BLaER1 (cell line): ENCODE data around the gene MASP1.

Experiments
- H3K27ac ChIP-seq: shearing (Covaris generic); formaldehyde crosslinking; 2 replicates; pipeline ENCODE4 v1.8.1; 2022
- H3K27me3 ChIP-seq: shearing (Covaris generic); formaldehyde crosslinking; 2 replicates; pipeline ENCODE4 v1.8.1; 2022
- H3K36me3 ChIP-seq: shearing (Covaris generic); formaldehyde crosslinking; 2 replicates; pipeline ENCODE4 v1.8.1; 2022
- H3K4me1 ChIP-seq: shearing (Covaris generic); formaldehyde crosslinking; 2 replicates; pipeline ENCODE4 v1.8.1; 2022
- H3K4me2 ChIP-seq: shearing (Covaris generic); formaldehyde crosslinking; 2 replicates; pipeline ENCODE4 v1.8.1; 2022
- H3K4me3 ChIP-seq: shearing (Covaris generic); formaldehyde crosslinking; 2 replicates; pipeline ENCODE4 v1.8.1; 2022
- H3K9ac ChIP-seq: shearing (Covaris generic); formaldehyde crosslinking; 2 replicates; pipeline ENCODE4 v1.8.1; 2022
- H3K9me3 ChIP-seq: shearing (Covaris generic); formaldehyde crosslinking; 2 replicates; pipeline ENCODE4 v1.8.1; 2022
- H4K20me1 ChIP-seq: shearing (Covaris generic); formaldehyde crosslinking; 2 replicates; pipeline ENCODE4 v1.8.1; 2022
- Cebpa-rat ChIP-seq: shearing (Covaris generic); IDR thresholded peaks from 2 replicates; pipeline ENCODE4 v1.8.1; 2022

MASP1 gene

DNA sequence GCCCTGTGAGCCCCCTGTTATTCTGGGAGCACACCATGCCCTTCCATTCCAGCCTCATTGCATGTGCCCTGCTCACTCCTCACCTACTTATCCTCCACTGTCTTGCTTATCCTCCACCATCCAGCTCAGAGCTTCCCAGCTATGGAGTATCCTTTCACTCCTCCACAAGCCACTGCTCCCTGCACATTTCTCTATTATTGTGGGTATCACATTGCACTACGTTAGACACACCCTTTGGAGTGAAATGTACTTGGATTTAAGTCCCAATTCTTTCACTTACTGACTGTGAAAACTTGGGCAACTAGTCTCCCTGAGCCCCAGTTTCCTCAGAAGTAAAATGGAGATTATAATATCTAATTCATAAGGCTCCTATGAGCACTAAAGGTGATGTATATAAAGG lies 4.3 kb downstream of the MASP1 start:
- H3K27ac ChIP-seq: no peak overlapping the region
- H3K9ac ChIP-seq: no peak overlapping the region

DNA sequence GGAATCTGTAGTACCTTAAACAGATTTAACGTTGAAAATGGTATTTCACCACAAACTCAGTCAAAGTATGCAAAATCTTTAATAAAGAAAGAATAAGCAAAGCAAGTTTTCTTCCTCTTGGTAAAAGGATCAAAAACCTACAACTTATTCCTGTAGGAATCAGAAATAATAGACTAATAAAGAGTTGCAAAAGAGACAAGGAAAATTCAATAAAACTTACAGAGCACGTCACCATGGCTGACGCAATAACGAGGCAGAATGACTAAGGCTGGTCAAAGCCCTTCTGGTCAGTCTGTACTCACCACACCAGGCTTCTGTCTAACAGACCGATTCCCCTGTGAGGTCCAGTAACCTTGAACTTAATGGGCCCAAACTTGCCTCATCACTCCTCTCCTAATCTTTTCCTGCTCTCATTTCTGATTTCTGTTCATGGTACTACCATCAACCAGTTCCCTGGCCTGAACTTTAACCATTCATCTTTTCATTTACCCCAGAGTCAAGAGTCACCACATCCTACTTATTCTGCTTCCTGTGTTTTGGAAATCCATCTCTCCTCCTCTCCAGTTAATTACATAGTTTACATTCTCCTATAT lies 5.0 kb downstream of the MASP1 start:
- no peaks in the 10 kb centered on the region for H3K27me3 ChIP-seq
- H4K20me1 ChIP-seq: no peaks in the 10 kb centered on the region
- H3K4me2 ChIP-seq: no peak overlapping the region
- no peak overlapping the region for H3K9ac ChIP-seq
- H3K9me3 ChIP-seq: no peaks in the 10 kb centered on the region
- no peak for TF ChIP-seq Cebpa-rat
- no peak overlapping the region for H3K4me3 ChIP-seq
- peaks cover 15% of the 10 kb centered on the region for H3K4me1 ChIP-seq
- H3K27ac ChIP-seq: no peak overlapping the region
- H3K36me3 ChIP-seq: no peaks in the 10 kb centered on the region

More for the DNA sequence above, 4.3 kb downstream of the MASP1 start:
- Histone ChIP-seq H3K27me3 (no peaks in the 10 kb centered on the region), H3K36me3 (no peaks in the 10 kb centered on the region), H3K4me3 (no peak overlapping the region), H4K20me1 (no peaks in the 10 kb centered on the region), H3K9me3 (no peaks in the 10 kb centered on the region), H3K4me1 (peaks cover 8% of the 10 kb centered on the region), H3K4me2 (no peak overlapping the region)
- no peak for TF ChIP-seq Cebpa-rat

DNA sequence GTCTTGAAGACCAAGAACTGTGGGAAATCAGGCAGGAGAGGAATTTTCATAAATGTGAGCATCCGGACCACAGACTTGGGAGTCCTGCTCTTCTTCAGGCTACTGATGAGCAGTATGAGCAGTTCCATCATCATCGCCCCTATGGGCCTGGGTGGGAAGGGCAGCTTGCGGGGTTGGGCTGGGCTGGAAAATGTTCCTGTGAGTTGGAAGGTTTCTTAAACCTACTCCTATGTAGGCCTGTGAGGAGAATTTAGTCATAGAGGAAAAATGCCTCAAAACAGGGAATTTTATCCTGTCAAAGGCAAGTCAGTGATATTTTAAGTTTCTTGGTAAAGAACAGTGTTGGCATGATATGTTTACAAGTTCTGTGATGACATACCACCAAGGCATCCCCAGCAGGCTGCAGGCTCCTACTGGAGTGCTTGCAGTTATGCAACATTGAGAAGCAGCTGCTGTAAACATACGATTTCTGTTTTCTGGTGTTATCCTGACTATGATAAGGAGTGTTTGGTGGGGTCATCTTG lies 10.3 kb downstream of the MASP1 start:
- Histone ChIP-seq H3K36me3 (no peaks in the 10 kb centered on the region), H3K4me3 (no peak overlapping the region), H3K4me2 (no peak overlapping the region), H3K9me3 (no peaks in the 10 kb centered on the region), H3K4me1 (peaks cover 15% of the 10 kb centered on the region), H3K9ac (no peak overlapping the region), H3K27ac (no peak overlapping the region), H3K27me3 (no peaks in the 10 kb centered on the region), H4K20me1 (no peaks in the 10 kb centered on the region)
- TF ChIP-seq Cebpa-rat: no peak

DNA sequence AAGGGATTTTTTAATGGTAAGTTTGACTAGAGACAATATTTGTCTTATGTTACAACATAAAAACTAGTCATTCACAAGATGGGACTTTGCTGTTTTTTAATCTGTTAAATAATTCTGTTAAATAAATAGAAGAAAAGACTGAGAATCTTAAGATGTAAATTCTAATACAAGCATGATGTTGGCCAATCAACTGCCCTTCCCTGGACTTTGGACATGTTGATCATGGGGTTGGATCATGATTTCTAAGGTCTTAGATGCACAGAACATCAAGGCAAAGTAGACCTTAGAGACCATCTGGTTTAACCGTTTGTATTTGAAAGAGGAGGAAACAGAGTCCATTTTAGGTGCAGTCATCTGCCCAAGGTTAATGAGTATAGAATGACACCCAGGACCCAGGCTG lies 10.9 kb downstream of the MASP1 start:
- peaks cover 15% of the 10 kb centered on the region for H3K4me1 ChIP-seq
- no peak for TF ChIP-seq Cebpa-rat

DNA sequence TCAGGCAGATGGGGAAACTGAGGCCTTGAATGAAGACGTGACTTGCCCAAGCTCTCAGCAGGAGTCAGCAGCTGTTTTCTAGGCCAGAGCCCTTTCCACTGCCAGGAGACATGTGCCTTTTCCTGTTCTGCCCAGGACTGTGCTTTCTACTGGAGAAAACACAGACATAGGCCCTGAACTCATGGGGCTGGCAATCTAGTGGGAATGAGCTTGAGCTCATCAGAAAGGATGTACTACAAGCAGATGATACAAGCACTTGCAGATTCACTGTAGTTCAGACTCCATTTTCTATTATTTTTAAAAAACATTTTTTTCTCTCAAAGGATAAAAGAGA lies 14.4 kb downstream of the MASP1 start:
- no peak overlapping the region for H3K4me2 ChIP-seq
- H3K9me3 ChIP-seq: no peaks in the 10 kb centered on the region
- H3K36me3 ChIP-seq: no peaks in the 10 kb centered on the region
- TF ChIP-seq Cebpa-rat: no peak
- H3K27ac ChIP-seq: no peak overlapping the region
- H4K20me1 ChIP-seq: no peaks in the 10 kb centered on the region
- no peak overlapping the region for H3K4me3 ChIP-seq
- H3K27me3 ChIP-seq: no peaks in the 10 kb centered on the region
- no peak overlapping the region for H3K9ac ChIP-seq
- H3K4me1 ChIP-seq: peaks cover 6% of the 10 kb centered on the region; the same call in 1 of the 2 replicates

More for the DNA sequence above, 10.9 kb downstream of the MASP1 start:
- Histone ChIP-seq H3K4me3 (no peak overlapping the region), H3K4me2 (no peak overlapping the region), H3K9ac (no peak overlapping the region), H3K9me3 (no peaks in the 10 kb centered on the region), H3K36me3 (no peaks in the 10 kb centered on the region), H4K20me1 (no peaks in the 10 kb centered on the region), H3K27ac (no peak overlapping the region), H3K27me3 (no peaks in the 10 kb centered on the region)

DNA sequence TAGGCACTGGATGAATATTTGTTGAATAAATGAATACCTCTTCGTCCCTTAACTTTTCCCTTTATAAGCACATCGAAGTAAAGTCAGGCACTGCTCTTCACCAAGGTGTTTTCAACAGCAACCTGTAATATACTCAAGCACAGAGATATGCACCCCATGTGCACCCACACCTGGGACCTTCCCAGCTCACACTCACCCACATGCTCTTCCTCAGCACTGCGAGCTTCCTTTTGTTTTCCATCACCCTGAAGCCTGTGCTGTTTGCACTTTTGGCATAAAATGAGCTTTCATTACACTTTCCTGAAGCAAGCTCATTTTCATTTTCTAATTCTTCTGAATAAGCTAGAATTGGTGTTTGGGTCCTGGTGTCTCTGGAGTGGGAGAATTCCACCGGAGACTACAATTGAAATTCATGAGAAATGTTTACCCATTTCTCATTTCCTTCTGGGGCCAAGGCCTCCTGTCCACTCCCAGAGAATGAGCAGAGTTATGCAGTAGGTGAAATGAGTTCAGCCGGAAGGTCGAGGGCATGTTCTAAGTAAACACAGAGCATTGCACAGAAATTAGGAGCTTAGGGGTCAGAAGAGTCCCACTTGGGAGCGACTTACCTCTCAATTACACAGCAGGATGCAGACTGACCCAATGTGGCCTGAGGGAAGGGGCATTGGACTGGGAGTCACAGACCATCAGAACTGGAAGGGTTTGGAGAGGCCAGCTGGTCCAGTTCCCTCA lies 15.0 kb downstream of the MASP1 start:
- no peaks in the 10 kb centered on the region for H4K20me1 ChIP-seq
- H3K4me2 ChIP-seq: no peak overlapping the region
- H3K36me3 ChIP-seq: no peaks in the 10 kb centered on the region
- H3K4me1 ChIP-seq: 0 out of 2 replicates have a peak, but pooled peaks cover under 1% of the 10 kb centered on the region
- no peak overlapping the region for H3K27ac ChIP-seq
- TF ChIP-seq Cebpa-rat: no peak
- no peaks in the 10 kb centered on the region for H3K27me3 ChIP-seq
- no peak overlapping the region for H3K4me3 ChIP-seq
- H3K9ac ChIP-seq: no peak overlapping the region
- H3K9me3 ChIP-seq: no peaks in the 10 kb centered on the region

DNA sequence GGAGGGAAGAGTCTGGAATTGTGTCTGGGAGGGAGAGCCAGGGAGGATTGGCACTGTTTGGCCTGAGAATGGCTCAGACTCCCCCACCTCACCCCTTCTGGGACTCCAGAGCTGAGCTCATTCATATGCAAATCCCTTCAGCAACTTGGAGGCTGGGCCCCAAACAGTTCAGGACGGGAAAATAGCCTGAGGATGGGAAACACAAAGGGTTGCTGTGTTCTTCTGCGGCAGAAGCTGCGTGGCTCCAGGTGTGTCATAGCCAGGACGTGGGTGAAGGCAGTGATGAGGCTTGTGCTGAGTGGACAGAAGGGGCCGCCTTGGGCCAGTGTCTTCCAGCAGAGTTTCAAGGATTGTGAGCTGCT lies 16.6 kb downstream of the MASP1 start:
- no peak overlapping the region for H3K9ac ChIP-seq
- H3K4me2 ChIP-seq: no peak overlapping the region
- H4K20me1 ChIP-seq: no peaks in the 10 kb centered on the region
- TF ChIP-seq Cebpa-rat: no peak
- peaks cover 8% of the 10 kb centered on the region for H3K9me3 ChIP-seq
- no peak overlapping the region for H3K4me3 ChIP-seq
- no peaks in the 10 kb centered on the region for H3K36me3 ChIP-seq
- H3K4me1 ChIP-seq: no peaks in the 10 kb centered on the region
- no peak overlapping the region for H3K27ac ChIP-seq
- H3K27me3 ChIP-seq: no peaks in the 10 kb centered on the region

DNA sequence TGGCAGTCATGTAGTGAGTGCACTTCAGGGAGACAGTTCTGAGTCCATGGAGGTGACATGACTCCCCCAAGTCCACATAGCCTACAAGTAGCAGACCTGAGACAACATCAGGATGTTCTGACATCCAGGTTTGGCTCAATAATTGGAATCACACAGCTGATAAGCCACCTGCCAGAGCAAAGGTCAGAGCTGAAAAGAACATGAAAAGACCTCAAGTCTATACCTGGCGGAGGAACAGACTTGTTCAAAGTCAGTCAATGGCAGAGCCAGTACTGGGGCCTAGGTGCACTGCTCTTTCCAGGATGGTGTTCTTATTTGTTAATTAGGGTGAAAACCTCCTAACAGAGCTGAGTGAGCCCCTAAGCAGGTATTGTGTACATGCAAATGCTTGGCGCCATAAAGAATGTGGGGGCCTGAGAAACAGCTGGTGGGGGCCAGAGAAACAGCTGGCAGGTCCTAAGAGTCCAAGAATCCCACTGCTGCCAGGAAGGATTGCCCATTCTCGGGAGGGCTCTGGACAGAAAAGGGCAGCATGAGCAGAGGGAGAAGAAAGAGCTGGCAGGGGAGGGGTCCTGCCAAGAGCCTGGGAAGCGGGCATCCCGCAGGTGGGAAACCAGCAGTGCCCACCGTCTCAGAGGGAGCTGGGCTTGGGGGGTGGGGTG lies 17.1 kb downstream of the MASP1 start:
- no peak for TF ChIP-seq Cebpa-rat
- no peaks in the 10 kb centered on the region for H3K27me3 ChIP-seq
- H3K9me3 ChIP-seq: peaks cover 13% of the 10 kb centered on the region
- no peaks in the 10 kb centered on the region for H4K20me1 ChIP-seq
- no peak overlapping the region for H3K9ac ChIP-seq
- no peak overlapping the region for H3K4me2 ChIP-seq
- no peak overlapping the region for H3K4me3 ChIP-seq
- no peaks in the 10 kb centered on the region for H3K36me3 ChIP-seq
- H3K4me1 ChIP-seq: no peaks in the 10 kb centered on the region
- H3K27ac ChIP-seq: no peak overlapping the region

DNA sequence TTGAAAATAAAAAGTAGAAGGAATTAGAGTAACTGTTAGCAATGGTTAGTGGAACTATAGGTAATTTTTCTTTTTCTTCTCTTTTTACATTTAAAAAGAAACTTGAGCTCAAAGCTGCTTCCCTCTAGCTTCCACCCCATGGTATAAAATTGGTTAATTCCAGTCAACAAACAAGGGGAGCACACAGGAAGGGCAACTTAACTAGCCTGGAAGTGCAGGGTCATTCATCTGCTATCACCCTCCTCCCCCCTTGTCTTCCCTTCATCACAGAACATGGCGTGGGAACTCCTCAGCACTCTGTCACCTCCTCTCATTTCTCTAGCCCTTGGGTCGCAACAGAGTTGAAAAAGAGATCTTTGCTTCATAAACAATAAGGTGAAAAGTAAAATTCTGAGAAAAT lies 20.0 kb downstream of the MASP1 start:
- Histone ChIP-seq H3K4me3 (no peak overlapping the region), H3K9ac (no peak overlapping the region), H3K9me3 (peaks cover 27% of the 10 kb centered on the region), H3K4me2 (no peak overlapping the region), H3K27me3 (no peaks in the 10 kb centered on the region), H3K36me3 (no peaks in the 10 kb centered on the region), H3K27ac (no peak overlapping the region), H4K20me1 (no peaks in the 10 kb centered on the region), H3K4me1 (no peaks in the 10 kb centered on the region)
- no peak for TF ChIP-seq Cebpa-rat

DNA sequence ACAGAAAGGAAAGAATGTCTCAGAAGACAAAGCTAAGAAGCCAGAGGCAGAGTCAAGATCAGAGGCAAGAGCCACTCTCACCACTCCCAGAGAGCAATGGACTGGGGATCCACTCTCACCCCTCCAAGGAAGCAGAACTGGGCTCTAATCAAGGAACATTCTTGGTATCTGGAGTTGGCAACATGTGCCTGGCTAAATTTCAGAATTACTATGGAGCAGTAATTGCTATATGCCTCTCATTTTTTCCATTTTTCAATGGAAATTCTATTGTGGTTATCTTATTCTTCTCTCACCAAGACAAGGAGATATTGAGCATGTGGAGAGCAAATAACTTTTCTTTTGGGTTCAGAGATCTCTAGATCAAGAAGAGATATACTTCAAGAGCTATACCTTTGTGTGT lies 22.1 kb downstream of the MASP1 start:
- Histone ChIP-seq H3K27me3 (no peaks in the 10 kb centered on the region), H3K27ac (no peak overlapping the region), H4K20me1 (no peaks in the 10 kb centered on the region), H3K4me2 (no peak overlapping the region), H3K9me3 (peaks cover 27% of the 10 kb centered on the region), H3K36me3 (no peaks in the 10 kb centered on the region), H3K4me3 (no peak overlapping the region), H3K9ac (no peak overlapping the region), H3K4me1 (no peaks in the 10 kb centered on the region)
- TF ChIP-seq Cebpa-rat: no peak
